ENCODE results near the gene CAMK2G.

Gene CAMK2G

GRCh38 chr10:73858013-73858708 lies 16.2 kb downstream of the CAMK2G start:
- Histone ChIP-seq H3K9ac (ENCODE audit: low read length) (no peak overlapping the region), H3K4me2 (ENCODE audit: low read length) (no peak overlapping the region), H2AFZ (ENCODE audit: low read length) (no peak overlapping the region), H4K20me1 (ENCODE audit: insufficient read depth, low read length) (no peaks in the 10 kb centered on the region), H3K27me3 (ENCODE audit: insufficient read depth, low read length) (no peaks in the 10 kb centered on the region), H3F3A (ENCODE audit: insufficient read depth, low read length) (no peaks in the 10 kb centered on the region), H3K79me2 (ENCODE audit: insufficient read depth, low read length) (no peaks in the 10 kb centered on the region), H3K36me3 (ENCODE audit: insufficient read depth, low read length) (peaks cover 36% of the 10 kb centered on the region; the same call in 1 of the 2 replicates), H3K9me2 (ENCODE audit: low read depth, low read length) (no peaks in the 10 kb centered on the region), H3K9me3 (ENCODE audit: low read length) (no peaks in the 10 kb centered on the region), H3K4me1 (ENCODE audit: insufficient read depth, low read length, severe bottlenecking) (peaks cover 33% of the 10 kb centered on the region), H3K27ac (ENCODE audit: low read depth, low read length, poor library complexity, severe bottlenecking) (no peak overlapping the region), H3K4me3 (ENCODE audit: low read depth, low read length, poor library complexity, severe bottlenecking) (no peak overlapping the region)
- TF ChIP-seq, protein P1, sequence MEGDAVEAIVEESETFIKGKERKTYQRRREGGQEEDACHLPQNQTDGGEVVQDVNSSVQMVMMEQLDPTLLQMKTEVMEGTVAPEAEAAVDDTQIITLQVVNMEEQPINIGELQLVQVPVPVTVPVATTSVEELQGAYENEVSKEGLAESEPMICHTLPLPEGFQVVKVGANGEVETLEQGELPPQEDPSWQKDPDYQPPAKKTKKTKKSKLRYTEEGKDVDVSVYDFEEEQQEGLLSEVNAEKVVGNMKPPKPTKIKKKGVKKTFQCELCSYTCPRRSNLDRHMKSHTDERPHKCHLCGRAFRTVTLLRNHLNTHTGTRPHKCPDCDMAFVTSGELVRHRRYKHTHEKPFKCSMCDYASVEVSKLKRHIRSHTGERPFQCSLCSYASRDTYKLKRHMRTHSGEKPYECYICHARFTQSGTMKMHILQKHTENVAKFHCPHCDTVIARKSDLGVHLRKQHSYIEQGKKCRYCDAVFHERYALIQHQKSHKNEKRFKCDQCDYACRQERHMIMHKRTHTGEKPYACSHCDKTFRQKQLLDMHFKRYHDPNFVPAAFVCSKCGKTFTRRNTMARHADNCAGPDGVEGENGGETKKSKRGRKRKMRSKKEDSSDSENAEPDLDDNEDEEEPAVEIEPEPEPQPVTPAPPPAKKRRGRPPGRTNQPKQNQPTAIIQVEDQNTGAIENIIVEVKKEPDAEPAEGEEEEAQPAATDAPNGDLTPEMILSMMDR (IDR thresholded peaks at IDR 0.05; ENCODE audit: low read length), result no peak
- TF ChIP-seq EZH2 (IDR thresholded peaks at IDR 0.05; ENCODE audit: borderline replicate concordance, low read length), result no peak

DNA sequence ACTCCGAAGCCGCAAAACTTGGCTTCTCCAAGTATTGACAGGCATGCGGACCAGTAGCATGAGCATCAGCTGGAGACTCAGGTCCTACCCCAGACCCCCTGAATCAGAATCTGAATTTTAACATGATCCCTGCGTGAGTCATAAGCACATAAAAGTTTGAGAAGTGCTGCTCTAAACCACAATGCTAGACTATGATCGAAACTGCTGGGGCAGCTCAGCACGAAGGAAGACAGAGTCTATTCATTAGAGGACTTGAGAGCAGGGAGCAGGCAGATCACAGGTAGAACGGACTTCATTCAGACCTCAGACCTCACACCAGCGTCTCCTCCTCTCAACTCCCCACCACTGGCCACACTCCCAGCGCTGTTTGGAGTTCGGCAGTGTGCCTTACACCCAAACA lies 16.9 kb downstream of the CAMK2G start:
- no peak overlapping the region for H3K4me2 ChIP-seq (ENCODE audit: low read length)
- no peak overlapping the region for H3K9ac ChIP-seq (ENCODE audit: low read length)
- TF ChIP-seq, protein P1 (IDR thresholded peaks at IDR 0.05; ENCODE audit: low read length), result no peak
- no peak for TF ChIP-seq EZH2 (IDR thresholded peaks at IDR 0.05; ENCODE audit: borderline replicate concordance, low read length)
- H2AFZ ChIP-seq (ENCODE audit: low read length), result no peak overlapping the region
- H3K4me1 ChIP-seq (ENCODE audit: insufficient read depth, low read length, severe bottlenecking), result peaks cover 33% of the 10 kb centered on the region
- no peaks in the 10 kb centered on the region for H4K20me1 ChIP-seq (ENCODE audit: insufficient read depth, low read length)
- H3F3A ChIP-seq (ENCODE audit: insufficient read depth, low read length), result no peaks in the 10 kb centered on the region
- no peak overlapping the region for H3K4me3 ChIP-seq (ENCODE audit: low read depth, low read length, poor library complexity, severe bottlenecking)
- peak overlapping the region; percentile 25 for H3K27ac ChIP-seq (ENCODE audit: low read depth, low read length, poor library complexity, severe bottlenecking)
- no peaks in the 10 kb centered on the region for H3K27me3 ChIP-seq (ENCODE audit: insufficient read depth, low read length)
- peaks cover 36% of the 10 kb centered on the region; the same call in 1 of the 2 replicates for H3K36me3 ChIP-seq (ENCODE audit: insufficient read depth, low read length)
- H3K9me3 ChIP-seq (ENCODE audit: low read length), result no peaks in the 10 kb centered on the region
- no peaks in the 10 kb centered on the region for H3K9me2 ChIP-seq (ENCODE audit: low read depth, low read length)
- no peaks in the 10 kb centered on the region for H3K79me2 ChIP-seq (ENCODE audit: insufficient read depth, low read length)

DNA sequence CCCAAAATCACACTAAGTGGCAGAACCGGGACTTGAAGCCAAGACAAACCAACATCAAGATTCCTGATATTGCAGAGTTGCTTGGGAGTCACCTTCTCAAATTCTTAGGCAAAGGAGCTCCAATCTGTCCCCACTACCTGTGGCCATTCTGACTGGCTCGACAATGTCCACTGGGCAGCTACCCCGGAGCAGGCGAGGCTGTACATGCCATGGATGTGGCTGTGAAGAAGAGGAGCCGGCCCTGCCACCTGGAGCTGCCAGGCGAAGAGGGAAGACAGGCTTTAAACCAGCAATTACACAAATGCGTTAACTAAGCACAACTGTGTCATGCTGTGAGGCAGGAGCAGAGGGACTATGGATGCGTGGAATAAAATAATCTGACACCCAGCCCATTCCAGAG lies 18.1 kb downstream of the CAMK2G start:
- Histone ChIP-seq H3K9me3 (ENCODE audit: low read length) (no peaks in the 10 kb centered on the region), H3K4me2 (ENCODE audit: low read length) (no peak overlapping the region), H2AFZ (ENCODE audit: low read length) (no peak overlapping the region), H3K36me3 (ENCODE audit: insufficient read depth, low read length) (peaks cover 36% of the 10 kb centered on the region; the same call in 1 of the 2 replicates), H3F3A (ENCODE audit: insufficient read depth, low read length) (no peaks in the 10 kb centered on the region), H3K9ac (ENCODE audit: low read length) (no peak overlapping the region), H4K20me1 (ENCODE audit: insufficient read depth, low read length) (no peaks in the 10 kb centered on the region), H3K79me2 (ENCODE audit: insufficient read depth, low read length) (no peaks in the 10 kb centered on the region), H3K27me3 (ENCODE audit: insufficient read depth, low read length) (no peaks in the 10 kb centered on the region), H3K4me3 (ENCODE audit: low read depth, low read length, poor library complexity, severe bottlenecking) (no peak overlapping the region), H3K9me2 (ENCODE audit: low read depth, low read length) (no peaks in the 10 kb centered on the region), H3K4me1 (ENCODE audit: insufficient read depth, low read length, severe bottlenecking) (peaks cover 33% of the 10 kb centered on the region), H3K27ac (ENCODE audit: low read depth, low read length, poor library complexity, severe bottlenecking) (no peak overlapping the region)
- TF ChIP-seq, protein P1 (IDR thresholded peaks at IDR 0.05; ENCODE audit: low read length), result no peak
- no peak for TF ChIP-seq EZH2 (IDR thresholded peaks at IDR 0.05; ENCODE audit: borderline replicate concordance, low read length)
